Measurements from ENCODE around the gene SLC44A5. TPM values are rescaled to one million over a fixed set of nuclear protein-coding genes. Genes with fewer than 3 reads are reported as not detected.

The SLC44A5 gene
- total and polyA plus RNA-seq, 10 of the 15 experiments (the other 5 are each of a cell fraction or from before 2014, with no cell fraction given) = 0.04 to 1.3 TPM; not detected in 8

DNA sequence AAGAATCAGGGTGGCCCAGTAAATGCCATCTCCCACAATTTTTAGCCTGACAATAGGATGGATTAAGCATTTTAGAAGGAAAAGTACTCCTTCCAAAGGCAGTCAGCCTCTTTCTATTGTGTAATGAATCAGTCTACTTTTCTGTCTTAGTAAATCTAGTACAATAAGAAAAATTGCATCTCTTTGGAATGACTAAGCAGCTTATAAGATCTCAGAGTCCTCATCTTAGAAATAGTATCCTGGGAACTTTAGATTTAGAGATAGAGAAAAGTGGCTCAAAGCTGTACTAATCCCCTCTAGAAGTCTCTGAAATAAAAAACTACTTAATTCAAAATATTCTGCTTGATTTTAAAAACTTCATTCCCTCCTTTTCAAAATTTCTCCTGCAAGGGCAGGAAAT is 81.4 kb downstream of the SLC44A5 start:
- no peak for TF ChIP-seq POLR2AphosphoS2 (IDR thresholded peaks at IDR 0.05; ENCODE audit: low read depth, low read length)
- no peak for TF ChIP-seq CHD1 (IDR thresholded peaks at IDR 0.05; ENCODE audit: low read depth, low read length)
- no peak for TF ChIP-seq NFYA (IDR thresholded peaks at IDR 0.05; ENCODE audit: borderline replicate concordance, low read depth, low read length)
- no peak for TF ChIP-seq CBX5 (IDR thresholded peaks at IDR 0.05; ENCODE audit: low read depth)
- no peak for TF ChIP-seq HDAC2 (IDR thresholded peaks at IDR 0.05)
- TF ChIP-seq GATAD2B (conservative IDR thresholded peaks at IDR 0.05; ENCODE audit: low read depth) = no peak
- TF ChIP-seq SIX5 (IDR thresholded peaks at IDR 0.05; ENCODE audit: low read depth, low read length, severe bottlenecking) = no peak
- TF ChIP-seq RAD21 (IDR thresholded peaks at IDR 0.05; ENCODE audit: insufficient read depth, low read depth, low read length) = no peak
- TF ChIP-seq, protein P1, sequence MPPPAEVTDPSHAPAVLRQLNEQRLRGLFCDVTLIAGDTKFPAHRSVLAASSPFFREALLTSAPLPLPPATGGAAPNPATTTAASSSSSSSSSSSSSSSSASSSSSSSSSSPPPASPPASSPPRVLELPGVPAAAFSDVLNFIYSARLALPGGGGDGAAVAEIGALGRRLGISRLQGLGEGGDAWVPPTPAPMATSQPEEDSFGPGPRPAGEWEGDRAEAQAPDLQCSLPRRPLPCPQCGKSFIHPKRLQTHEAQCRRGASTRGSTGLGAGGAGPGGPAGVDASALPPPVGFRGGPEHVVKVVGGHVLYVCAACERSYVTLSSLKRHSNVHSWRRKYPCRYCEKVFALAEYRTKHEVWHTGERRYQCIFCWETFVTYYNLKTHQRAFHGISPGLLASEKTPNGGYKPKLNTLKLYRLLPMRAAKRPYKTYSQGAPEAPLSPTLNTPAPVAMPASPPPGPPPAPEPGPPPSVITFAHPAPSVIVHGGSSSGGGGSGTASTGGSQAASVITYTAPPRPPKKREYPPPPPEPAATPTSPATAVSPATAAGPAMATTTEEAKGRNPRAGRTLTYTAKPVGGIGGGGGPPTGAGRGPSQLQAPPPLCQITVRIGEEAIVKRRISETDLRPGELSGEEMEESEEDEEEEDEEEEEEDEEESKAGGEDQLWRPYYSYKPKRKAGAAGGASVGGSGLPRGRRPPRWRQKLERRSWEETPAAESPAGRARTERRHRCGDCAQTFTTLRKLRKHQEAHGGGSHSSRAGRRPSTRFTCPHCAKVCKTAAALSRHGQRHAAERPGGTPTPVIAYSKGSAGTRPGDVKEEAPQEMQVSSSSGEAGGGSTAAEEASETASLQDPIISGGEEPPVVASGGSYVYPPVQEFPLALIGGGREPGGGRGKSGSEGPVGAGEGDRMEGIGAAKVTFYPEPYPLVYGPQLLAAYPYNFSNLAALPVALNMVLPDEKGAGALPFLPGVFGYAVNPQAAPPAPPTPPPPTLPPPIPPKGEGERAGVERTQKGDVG (CRISPR knock-in tag; IDR thresholded peaks at IDR 0.05) = no peak
- TF ChIP-seq ESRRA (IDR thresholded peaks at IDR 0.05; ENCODE audit: low read length) = no peak
- no peak for TF ChIP-seq NR2F1 (conservative IDR thresholded peaks at IDR 0.05)
- TF ChIP-seq TARDBP (IDR thresholded peaks at IDR 0.05; ENCODE audit: borderline replicate concordance) = no peak
- TF ChIP-seq SREBF1 (IDR thresholded peaks at IDR 0.05; ENCODE audit: low read length) = no peak
- TF ChIP-seq SMARCA5 (IDR thresholded peaks at IDR 0.05) = no peak
- TF ChIP-seq BACH1 (IDR thresholded peaks at IDR 0.05; ENCODE audit: borderline replicate concordance) = no peak
- no peak for TF ChIP-seq IKZF1 (conservative IDR thresholded peaks at IDR 0.05)
- H2AFZ ChIP-seq (ENCODE audit: control insufficient read depth, low read depth, low read length) = no peak overlapping the region
- H3K36me3 ChIP-seq (ENCODE audit: control insufficient read depth in 2 of 2, insufficient read depth in 2 of 2, low read length in 1 of 2) = no peaks in the 10 kb centered on the region
- FAIRE-seq (no peak), ATAC-seq (no peak), DNase-seq (ENCODE audit: low read depth, low spot score) (no peak)
- ChIA-PET RAD21 (ENCODE audit: unreplicated experiment) (no interaction called here), POLR2A (no interaction called here), SMC1A (ENCODE audit: uncharacterized antibody, unreplicated experiment) (interaction anchor here (1.7 kb wide), 1 partner anchor 17 kb away, joined by 3 read pairs; no protein-coding TSS in a partner anchor), CTCF (no interaction called here)
- H3K9ac ChIP-seq (ENCODE audit: control insufficient read depth, insufficient read depth, low read length) = no peak overlapping the region
- BruUV-seq (replicated peaks) = no TSS peak
- H3K9me3 ChIP-seq (replicated peaks; ENCODE audit: control insufficient read depth, insufficient read depth, low read length) = no peaks in the 10 kb centered on the region
- H3K27me3 ChIP-seq (replicated peaks in 1 of 2; ENCODE audit: control insufficient read depth in 2 of 2, insufficient read depth in 2 of 2, low read length in 1 of 2) = no peaks in the 10 kb centered on the region
- no peaks in the 10 kb centered on the region for H3K4me1 ChIP-seq (ENCODE audit: control insufficient read depth, insufficient read depth, low read length)
- no peak overlapping the region for H3K4me3 ChIP-seq
- no peaks in the 10 kb centered on the region for H3K79me2 ChIP-seq (ENCODE audit: control insufficient read depth, insufficient read depth, low read length)
- intact Hi-C loops (cut with micrococcal nuclease; ENCODE audit: unreplicated experiment) (no loop called here), in situ Hi-C loops (cut with MboI) (no loop called here)
- no peak overlapping the region for H3K4me2 ChIP-seq (ENCODE audit: control insufficient read depth, insufficient read depth)
- no peak overlapping the region for H3K27ac ChIP-seq (ENCODE audit: control insufficient read depth, insufficient read depth)
- no peaks in the 10 kb centered on the region for H4K20me1 ChIP-seq (ENCODE audit: control insufficient read depth, insufficient read depth)

Data from GM12878 (cell line).